ENCODE results near the gene MPEG1. TPM values are rescaled to one million over a fixed set of nuclear protein-coding genes. Genes with fewer than 3 reads are reported as not detected.

The MPEG1 gene
- total and polyA plus RNA-seq, 2 experiments from 2014 or later: not detected

DNA sequence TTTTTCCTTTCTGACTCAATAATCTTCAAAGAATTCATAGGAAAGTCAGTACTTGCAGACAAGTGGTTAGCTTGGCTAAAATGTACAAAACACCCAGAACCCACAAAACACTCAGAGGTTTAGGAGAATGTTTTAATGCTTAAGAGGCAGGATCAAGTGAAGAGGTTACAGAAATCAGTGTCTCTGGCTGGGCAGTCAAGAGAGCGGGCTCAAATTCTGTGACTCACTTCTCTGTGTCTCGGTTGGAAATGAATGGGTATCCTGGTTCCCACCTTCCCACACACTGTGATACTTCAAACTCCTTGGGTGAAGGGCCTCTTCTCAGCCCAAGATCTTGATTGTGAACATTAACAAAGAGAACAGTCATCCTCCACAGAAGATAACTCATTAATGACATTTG is 3.8 kb downstream of the MPEG1 start:
- Histone ChIP-seq H3F3A (ENCODE audit: insufficient read depth) (peaks cover 14% of the 10 kb centered on the region; the same call in 1 of the 2 replicates), H3K9ac (no peak overlapping the region), H3K79me2 (ENCODE audit: insufficient read depth) (no peaks in the 10 kb centered on the region), H3K4me2 (ENCODE audit: unreplicated experiment) (peak overlapping the region; percentile 50), H3K36me3 (ENCODE audit: low read depth) (no peaks in the 10 kb centered on the region), H3K27me3 (replicated peaks; ENCODE audit: insufficient read depth) (peaks cover 35% of the 10 kb centered on the region), H3K27ac (peak overlapping the region; percentile 14; the same call in 1 of the 2 replicates), H3K4me1 (ENCODE audit: insufficient read depth) (peaks cover 18% of the 10 kb centered on the region), H4K20me1 (ENCODE audit: insufficient read depth) (no peaks in the 10 kb centered on the region), H3K4me3 (no peak overlapping the region), H2AFZ (no peak overlapping the region), H3K9me2 (ENCODE audit: insufficient read depth) (no peaks in the 10 kb centered on the region), H3K9me3 (ENCODE audit: low read depth) (no peaks in the 10 kb centered on the region)
- TF ChIP-seq EZH2phosphoT487 (IDR thresholded peaks at IDR 0.05; ENCODE audit: insufficient read depth, low read depth) (no peak), EZH2 (IDR thresholded peaks at IDR 0.05; ENCODE audit: insufficient read depth, poor library complexity, severe bottlenecking) (no peak)
- DNase-seq: peak; percentile 65
- WGBS, 2 experiments (ENCODE audit: low coverage in 1 of 2, low lambda C conversion rate in 2 of 2, missing lambda C conversion rate in 2 of 2): 3 to 17% methylated on average over 2 of the region's 2 CpGs
- in situ Hi-C loops (cut with MboI): no loop called here

- no peaks in the 10 kb centered on the region for H3K9me2 ChIP-seq (ENCODE audit: insufficient read depth)
- H4K20me1 ChIP-seq (ENCODE audit: insufficient read depth): no peaks in the 10 kb centered on the region
- DNase-seq: peak; percentile 77
- WGBS, 2 experiments (ENCODE audit: low coverage in 1 of 2, low lambda C conversion rate in 2 of 2, missing lambda C conversion rate in 2 of 2): 9% methylated on average over 5 of the region's 5 CpGs
- H3K4me2 ChIP-seq (ENCODE audit: unreplicated experiment): peak overlapping the region; percentile 50
- H3K36me3 ChIP-seq (ENCODE audit: low read depth): no peaks in the 10 kb centered on the region
- in situ Hi-C loops (cut with MboI): no loop called here
- H3K9me3 ChIP-seq (ENCODE audit: low read depth): no peaks in the 10 kb centered on the region
- no peak overlapping the region for H3K9ac ChIP-seq
- peaks cover 26% of the 10 kb centered on the region for H3K27me3 ChIP-seq (replicated peaks; ENCODE audit: insufficient read depth)
- H3K27ac ChIP-seq: peak overlapping the region; percentile 14; the same call in 1 of the 2 replicates
- H3K4me1 ChIP-seq (ENCODE audit: insufficient read depth): peaks cover 18% of the 10 kb centered on the region
- H2AFZ ChIP-seq: no peak overlapping the region
- no peaks in the 10 kb centered on the region for H3K79me2 ChIP-seq (ENCODE audit: insufficient read depth)
- H3F3A ChIP-seq (ENCODE audit: insufficient read depth): peaks cover 14% of the 10 kb centered on the region; the same call in 1 of the 2 replicates
- TF ChIP-seq EZH2 (IDR thresholded peaks at IDR 0.05; ENCODE audit: insufficient read depth, poor library complexity, severe bottlenecking): no peak
- TF ChIP-seq EZH2phosphoT487 (IDR thresholded peaks at IDR 0.05; ENCODE audit: insufficient read depth, low read depth): no peak
- H3K4me3 ChIP-seq: 0 out of 2 replicates have a peak overlapping the region, but pooled peaks have one; percentile 1
Measured at GRCh38 chr11:59207988-59208451, 4.7 kb downstream of the MPEG1 start.

DNA sequence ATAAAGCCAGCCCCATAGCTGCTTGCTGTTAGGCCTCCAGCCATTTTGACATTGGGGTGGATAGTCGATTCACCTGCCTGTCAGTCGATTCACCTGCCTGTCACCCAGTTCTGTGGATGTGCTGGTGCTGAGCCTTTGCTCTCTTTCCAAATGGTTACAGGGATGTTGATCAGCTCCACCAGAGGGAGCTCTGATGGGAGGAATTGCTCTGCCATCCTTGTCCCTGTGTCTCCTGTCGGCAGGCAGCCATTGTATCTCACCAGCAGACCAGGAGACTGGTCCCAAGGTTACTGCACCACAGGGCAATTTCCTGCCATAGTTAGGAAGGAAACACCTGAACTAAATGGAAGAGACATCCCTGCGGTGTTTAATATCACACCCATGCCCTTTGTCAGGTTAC is 6.1 kb downstream of the MPEG1 start:
- no peaks in the 10 kb centered on the region for H4K20me1 ChIP-seq (ENCODE audit: insufficient read depth)
- H3K27me3 ChIP-seq (replicated peaks; ENCODE audit: insufficient read depth): peaks cover 17% of the 10 kb centered on the region; the same call in 1 of the 2 replicates
- no peaks in the 10 kb centered on the region for H3K36me3 ChIP-seq (ENCODE audit: low read depth)
- no peak overlapping the region for H3K27ac ChIP-seq
- H3K9me3 ChIP-seq (ENCODE audit: low read depth): no peaks in the 10 kb centered on the region
- in situ Hi-C loops (cut with MboI): no loop called here
- H3K4me3 ChIP-seq: no peak overlapping the region
- H3F3A ChIP-seq (ENCODE audit: insufficient read depth): peaks cover 14% of the 10 kb centered on the region; the same call in 1 of the 2 replicates
- WGBS, 2 experiments (ENCODE audit: low coverage in 1 of 2, low lambda C conversion rate in 2 of 2, missing lambda C conversion rate in 2 of 2): 49 to 55% methylated on average over 4 of the region's 4 CpGs
- H3K4me2 ChIP-seq (ENCODE audit: unreplicated experiment): no peak overlapping the region
- no peaks in the 10 kb centered on the region for H3K79me2 ChIP-seq (ENCODE audit: insufficient read depth)
- peak; percentile 44 for DNase-seq
- no peak overlapping the region for H2AFZ ChIP-seq
- no peaks in the 10 kb centered on the region for H3K9me2 ChIP-seq (ENCODE audit: insufficient read depth)
- no peak overlapping the region for H3K9ac ChIP-seq
- TF ChIP-seq EZH2 (IDR thresholded peaks at IDR 0.05; ENCODE audit: insufficient read depth, poor library complexity, severe bottlenecking): no peak
- TF ChIP-seq EZH2phosphoT487 (IDR thresholded peaks at IDR 0.05; ENCODE audit: insufficient read depth, low read depth): no peak
- peaks cover 18% of the 10 kb centered on the region for H3K4me1 ChIP-seq (ENCODE audit: insufficient read depth)

- no peaks in the 10 kb centered on the region for H4K20me1 ChIP-seq (ENCODE audit: insufficient read depth)
- WGBS, 2 experiments (ENCODE audit: low coverage in 1 of 2, low lambda C conversion rate in 2 of 2, missing lambda C conversion rate in 2 of 2): 56 to 60% methylated on average over 7 of the region's 7 CpGs
- H3K27ac ChIP-seq: no peak overlapping the region
- H3K9ac ChIP-seq: no peak overlapping the region
- H3K27me3 ChIP-seq (replicated peaks; ENCODE audit: insufficient read depth): peaks cover 16% of the 10 kb centered on the region; the same call in 1 of the 2 replicates
- peaks cover 18% of the 10 kb centered on the region for H3K4me1 ChIP-seq (ENCODE audit: insufficient read depth)
- H2AFZ ChIP-seq: no peak overlapping the region
- peak; percentile 15 for DNase-seq
- in situ Hi-C loops (cut with MboI): no loop called here
- peaks cover 14% of the 10 kb centered on the region; the same call in 1 of the 2 replicates for H3F3A ChIP-seq (ENCODE audit: insufficient read depth)
- H3K9me3 ChIP-seq (ENCODE audit: low read depth): no peaks in the 10 kb centered on the region
- H3K36me3 ChIP-seq (ENCODE audit: low read depth): no peaks in the 10 kb centered on the region
- no peaks in the 10 kb centered on the region for H3K9me2 ChIP-seq (ENCODE audit: insufficient read depth)
- no peak overlapping the region for H3K4me2 ChIP-seq (ENCODE audit: unreplicated experiment)
- H3K4me3 ChIP-seq: no peak overlapping the region
- H3K79me2 ChIP-seq (ENCODE audit: insufficient read depth): no peaks in the 10 kb centered on the region
- TF ChIP-seq EZH2 (IDR thresholded peaks at IDR 0.05; ENCODE audit: insufficient read depth, poor library complexity, severe bottlenecking) (no peak), EZH2phosphoT487 (IDR thresholded peaks at IDR 0.05; ENCODE audit: insufficient read depth, low read depth) (no peak)
Measured at GRCh38 chr11:59205648-59206047, 7.1 kb downstream of the MPEG1 start.
